SK-N-SH (cell line): ENCODE measurements around the gene CCM2. TPM values are rescaled to one million over a fixed set of nuclear protein-coding genes. Genes with fewer than 3 reads are reported as not detected.

Source experiments
- CTCF ChIA-PET: fragments of 300-600, 350-600 bp; formaldehyde crosslinking; extraction: SDS; loops from one replicate; lab custom pipeline; 2021; lab: Yijun Ruan, JAX
- POLR2A ChIA-PET: fragments of 350-600 bp; sonication (Branson Sonifier 250); formaldehyde crosslinking; extraction: SDS; loops from one replicate; lab custom pipeline; 2020; ENCODE audit warnings: antibody characterized with exemption, inconsistent platforms; lab: Yijun Ruan, JAX
- DNase-seq: peaks from one replicate; pipeline ENCODE4 v3.0.0; 2012
- H2AFZ ChIP-seq: fragments of 200-600 bp; sonication (generic); 2 replicates; pipeline ENCODE4 v1.8.1; 2016; ENCODE audit warnings: antibody characterized with exemption, mild to moderate bottlenecking, low read depth
- H3F3A ChIP-seq: fragments of 200-600 bp; sonication (generic); replicated peaks from 2 replicates; pipeline ENCODE3; 2016; ENCODE audit warnings: antibody characterized with exemption, mild to moderate bottlenecking; ENCODE audit not compliant: insufficient read depth
- H3K27ac ChIP-seq, 2 experiments: fragments of 200-500 bp in 1 of 2; fragments of 200-600 bp in 1 of 2; sonication (Bioruptor generic) in 1 of 2; sonication (generic), shearing (Covaris generic) in 1 of 2; 2 replicates each; pipeline versions ENCODE4 v1.5.1 to v1.6.1; 2014 to 2016; ENCODE audit warnings: low read depth in 2 of 2, inconsistent platforms in 1 of 2, low read length in 1 of 2, mild to moderate bottlenecking in 1 of 2, mixed read lengths in 1 of 2
- H3K27me3 ChIP-seq: fragments of 200-600 bp; sonication (generic), shearing (Covaris generic); 2 replicates; pipeline ENCODE4 v1.6.1; 2016; ENCODE audit warnings: mixed run types; ENCODE audit not compliant: insufficient read depth
- H3K36me3 ChIP-seq, 2 experiments: fragments of 200-500 bp in 1 of 2; fragments of 200-600 bp in 1 of 2; sonication (Bioruptor generic) in 1 of 2; sonication (generic) in 1 of 2; replicated peaks in 1 of 2; 2 replicates each; pipeline versions ENCODE3 to v1.5.1; 2014 to 2016; ENCODE audit warnings: low read length in 1 of 2, mild to moderate bottlenecking in 1 of 2; ENCODE audit not compliant: insufficient read depth in 2 of 2, control insufficient read depth in 1 of 2
- H3K4me1 ChIP-seq, 2 experiments: fragments of 200-500 bp in 1 of 2; fragments of 200-600 bp in 1 of 2; sonication (Bioruptor generic) in 1 of 2; sonication (generic), shearing (Covaris generic) in 1 of 2; 2 replicates each; pipeline versions ENCODE4 v1.5.1 to v1.6.1; 2014 to 2016; ENCODE audit warnings: low read depth in 1 of 2, low read length in 1 of 2, mixed run types in 1 of 2; ENCODE audit not compliant: insufficient read depth in 2 of 2, control insufficient read depth in 1 of 2
- H3K4me2 ChIP-seq: fragments of 200-600 bp; sonication (generic), shearing (Covaris generic); 2 replicates; pipeline ENCODE4 v1.6.1; 2017; ENCODE audit warnings: mixed run types
- H3K4me3 ChIP-seq, 2 experiments: fragments of 200-500 bp in 1 of 2; fragments of 200-600 bp in 1 of 2; sonication (Bioruptor generic) in 1 of 2; sonication (generic), shearing (Covaris generic) in 1 of 2; 2 replicates each; pipeline versions ENCODE4 v1.5.1 to v1.8.1; 2014 to 2016; ENCODE audit warnings: low read depth in 2 of 2, inconsistent platforms in 1 of 2, low read length in 1 of 2, mild to moderate bottlenecking in 1 of 2, mixed read lengths in 1 of 2, moderate library complexity in 1 of 2
- H3K79me2 ChIP-seq: fragments of 200-600 bp; sonication (generic); 2 replicates; pipeline ENCODE4 v1.8.1; 2017; ENCODE audit warnings: mild to moderate bottlenecking; ENCODE audit not compliant: insufficient read depth
- H3K9ac ChIP-seq: fragments of 200-600 bp; sonication (generic); 2 replicates; pipeline ENCODE4 v1.6.1; 2017; ENCODE audit warnings: mixed run types
- H3K9me2 ChIP-seq: fragments of 200-600 bp; sonication (generic); 2 replicates; pipeline ENCODE4 v1.6.1; 2017; ENCODE audit warnings: mixed run types
- H3K9me3 ChIP-seq: fragments of 200-600 bp; sonication (generic); 2 replicates; pipeline ENCODE4 v1.6.1; 2017; ENCODE audit warnings: mixed run types, mild to moderate bottlenecking, moderate library complexity
- H4K20me1 ChIP-seq: fragments of 200-600 bp; sonication (generic); 2 replicates; pipeline ENCODE4 v1.6.1; 2017; ENCODE audit warnings: mild to moderate bottlenecking, mixed run types; ENCODE audit not compliant: insufficient read depth
- ELF1 ChIP-seq: IDR thresholded peaks from 2 replicates; pipeline ENCODE4 v1.4.0; 2012
- FOXJ3 ChIP-seq: sonication (generic); formaldehyde crosslinking; IDR thresholded peaks from 2 replicates; pipeline ENCODE4 v1.5.1; 2020; ENCODE audit warnings: mild to moderate bottlenecking, missing genetic modification reagents
- FOXM1 ChIP-seq: IDR thresholded peaks from 2 replicates; pipeline ENCODE4 v1.4.0; 2012; ENCODE audit warnings: low read depth, mild to moderate bottlenecking
- GATA2 ChIP-seq: sonication (generic); formaldehyde crosslinking; IDR thresholded peaks from 2 replicates; pipeline ENCODE4 v1.5.0; 2020; ENCODE audit warnings: mild to moderate bottlenecking, missing genetic modification reagents
- JUND ChIP-seq: IDR thresholded peaks from 2 replicates; pipeline ENCODE4 v1.4.0; 2012
- MAX ChIP-seq: IDR thresholded peaks from 2 replicates; pipeline ENCODE4 v1.4.0; 2012; ENCODE audit warnings: low read depth
- MXI1 ChIP-seq: IDR thresholded peaks from 2 replicates; pipeline ENCODE4 v1.6.1; 2012; ENCODE audit warnings: mild to moderate bottlenecking, low read depth, low read length, improper control_type of control experiment
- NFIC ChIP-seq: IDR thresholded peaks from 2 replicates; pipeline ENCODE4 v1.4.0; 2012; ENCODE audit warnings: borderline replicate concordance
- NRF1 ChIP-seq: IDR thresholded peaks from 2 replicates; pipeline ENCODE4 v1.6.1; 2012; ENCODE audit warnings: low read depth, mild to moderate bottlenecking, low read length
- POLR2AphosphoS5 ChIP-seq: IDR thresholded peaks from 2 replicates; pipeline ENCODE4 v1.6.1; 2012; ENCODE audit warnings: low read depth, low read length
- RFX5 ChIP-seq: IDR thresholded peaks from 2 replicates; pipeline ENCODE4 v1.6.1; 2012; ENCODE audit warnings: mild to moderate bottlenecking, improper control_type of control experiment, low read length
- RXRA ChIP-seq: IDR thresholded peaks from 2 replicates; pipeline ENCODE4 v1.4.0; 2012; ENCODE audit warnings: low read depth, mild to moderate bottlenecking, borderline replicate concordance
- SIN3A ChIP-seq: IDR thresholded peaks from 2 replicates; pipeline ENCODE4 v1.6.1; 2012; ENCODE audit warnings: low read depth, mild to moderate bottlenecking, low read length, moderate library complexity, borderline replicate concordance
- TAF1 ChIP-seq: IDR thresholded peaks from 2 replicates; pipeline ENCODE4 v1.6.1; 2012; ENCODE audit warnings: low read depth, mild to moderate bottlenecking, low read length, moderate library complexity, borderline replicate concordance
- TCF12 ChIP-seq: IDR thresholded peaks from 2 replicates; pipeline ENCODE4 v1.4.0; 2012
- TEAD4 ChIP-seq: IDR thresholded peaks from 2 replicates; pipeline ENCODE4 v1.4.0; 2012; ENCODE audit warnings: mild to moderate bottlenecking, borderline replicate concordance; ENCODE audit not compliant: insufficient read depth
- YY1 ChIP-seq: IDR thresholded peaks from 2 replicates; pipeline ENCODE4 v1.4.0; 2012; ENCODE audit warnings: low read depth, mild to moderate bottlenecking
- WGBS: methylation state at CpG from one replicate; pipeline ENCODE4 v1.1.6; 2017; ENCODE audit warnings: low lambda C conversion rate; 5-methylcytosine and 5-hydroxymethylcytosine counted together
- polyA plus RNA-seq, 3 experiments: library from polyadenylated mRNA; depleted of rRNA; stranded (reverse); fragments of >200 nt; gene quantifications; 2 replicates each; pipeline ENCODE4 v1.2.3, GENCODE V29; 2012
- TF ChIP-seq, protein P1 (sequence below): IDR thresholded peaks from 2 replicates; pipeline ENCODE4 v1.4.0; 2012; ENCODE audit warnings: low read depth, borderline replicate concordance
- TF ChIP-seq, protein P2 (sequence below): IDR thresholded peaks from 2 replicates; pipeline ENCODE4; 2012
- TF ChIP-seq, protein P3 (sequence below): fragments of 150-350 bp; IDR thresholded peaks from 2 replicates; pipeline ENCODE4 v1.6.1; 2016; ENCODE audit warnings: mild to moderate bottlenecking, low read depth, low read length

Gene CCM2
- polyA plus RNA-seq, 1 of the 3 experiments (the other 2 are of a cell fraction), result 83.2 TPM

DNA sequence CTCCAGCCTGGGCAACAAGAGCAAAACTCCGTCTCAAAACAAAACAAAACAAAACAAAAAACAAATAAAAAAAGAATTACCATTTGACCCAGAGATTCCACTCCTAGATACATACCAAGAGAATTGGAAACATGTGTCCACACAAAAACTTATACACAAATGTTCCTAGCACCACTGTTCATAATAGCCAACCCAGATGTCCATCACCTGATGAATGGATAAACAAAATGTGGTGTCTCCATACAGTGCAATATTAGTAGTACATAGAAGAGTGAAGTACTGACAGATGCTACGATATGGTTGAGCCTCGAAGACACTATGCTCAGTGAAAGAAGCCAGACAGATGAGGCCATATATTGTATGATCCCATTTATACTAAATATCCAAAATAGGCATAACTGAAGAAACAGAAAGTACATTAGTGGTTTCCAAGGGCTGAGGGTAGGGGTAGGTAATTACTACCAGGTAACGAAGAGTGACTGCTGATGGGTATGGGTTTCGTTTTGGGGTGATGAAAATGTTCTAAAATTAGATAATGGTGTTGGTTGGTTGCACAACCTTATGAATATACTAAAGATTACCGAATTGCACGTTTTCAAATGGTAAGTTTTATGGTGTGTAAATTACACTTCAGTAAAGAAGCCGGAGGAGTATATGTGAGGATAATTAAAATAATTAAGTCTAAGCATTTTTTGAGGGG, 41.2 kb upstream of the CCM2 start:
- no peaks in the 10 kb centered on the region; the same call in 1 of the 2 replicates for H3K27me3 ChIP-seq
- H2AFZ ChIP-seq, result no peak overlapping the region
- H3K9ac ChIP-seq, result no peak overlapping the region
- H3K27ac ChIP-seq, result no peak overlapping the region
- H3K9me2 ChIP-seq, result no peaks in the 10 kb centered on the region
- WGBS, result 56% methylated on average over 8 of the region's 8 CpGs
- H3K4me2 ChIP-seq, result no peak overlapping the region
- no peaks in the 10 kb centered on the region for H3K9me3 ChIP-seq
- H3F3A ChIP-seq, result no peaks in the 10 kb centered on the region
- no peaks in the 10 kb centered on the region for H3K79me2 ChIP-seq
- ChIA-PET POLR2A (no interaction called here), CTCF (no interaction called here)
- H3K4me1 ChIP-seq, result no peaks in the 10 kb centered on the region; a peak in 1 of 4 replicates
- H4K20me1 ChIP-seq, result no peaks in the 10 kb centered on the region
- DNase-seq, result peak; percentile 17
- TF ChIP-seq, protein P1, sequence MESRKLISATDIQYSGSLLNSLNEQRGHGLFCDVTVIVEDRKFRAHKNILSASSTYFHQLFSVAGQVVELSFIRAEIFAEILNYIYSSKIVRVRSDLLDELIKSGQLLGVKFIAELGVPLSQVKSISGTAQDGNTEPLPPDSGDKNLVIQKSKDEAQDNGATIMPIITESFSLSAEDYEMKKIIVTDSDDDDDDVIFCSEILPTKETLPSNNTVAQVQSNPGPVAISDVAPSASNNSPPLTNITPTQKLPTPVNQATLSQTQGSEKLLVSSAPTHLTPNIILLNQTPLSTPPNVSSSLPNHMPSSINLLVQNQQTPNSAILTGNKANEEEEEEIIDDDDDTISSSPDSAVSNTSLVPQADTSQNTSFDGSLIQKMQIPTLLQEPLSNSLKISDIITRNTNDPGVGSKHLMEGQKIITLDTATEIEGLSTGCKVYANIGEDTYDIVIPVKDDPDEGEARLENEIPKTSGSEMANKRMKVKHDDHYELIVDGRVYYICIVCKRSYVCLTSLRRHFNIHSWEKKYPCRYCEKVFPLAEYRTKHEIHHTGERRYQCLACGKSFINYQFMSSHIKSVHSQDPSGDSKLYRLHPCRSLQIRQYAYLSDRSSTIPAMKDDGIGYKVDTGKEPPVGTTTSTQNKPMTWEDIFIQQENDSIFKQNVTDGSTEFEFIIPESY, result no peak
- TF ChIP-seq FOXM1 (no peak), MXI1 (no peak), TCF12 (no peak), MAX (no peak), GATA2 (no peak), POLR2AphosphoS5 (no peak), SIN3A (no peak), JUND (no peak), TAF1 (no peak), RXRA (no peak), RFX5 (no peak), ELF1 (no peak), NRF1 (no peak), YY1 (no peak), FOXJ3 (CRISPR knock-in tag) (no peak), NFIC (no peak), TEAD4 (no peak)
- TF ChIP-seq, protein P2, sequence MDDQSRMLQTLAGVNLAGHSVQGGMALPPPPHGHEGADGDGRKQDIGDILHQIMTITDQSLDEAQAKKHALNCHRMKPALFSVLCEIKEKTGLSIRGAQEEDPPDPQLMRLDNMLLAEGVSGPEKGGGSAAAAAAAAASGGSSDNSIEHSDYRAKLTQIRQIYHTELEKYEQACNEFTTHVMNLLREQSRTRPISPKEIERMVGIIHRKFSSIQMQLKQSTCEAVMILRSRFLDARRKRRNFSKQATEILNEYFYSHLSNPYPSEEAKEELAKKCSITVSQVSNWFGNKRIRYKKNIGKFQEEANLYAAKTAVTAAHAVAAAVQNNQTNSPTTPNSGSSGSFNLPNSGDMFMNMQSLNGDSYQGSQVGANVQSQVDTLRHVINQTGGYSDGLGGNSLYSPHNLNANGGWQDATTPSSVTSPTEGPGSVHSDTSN, result no peak
- TF ChIP-seq, protein P3, sequence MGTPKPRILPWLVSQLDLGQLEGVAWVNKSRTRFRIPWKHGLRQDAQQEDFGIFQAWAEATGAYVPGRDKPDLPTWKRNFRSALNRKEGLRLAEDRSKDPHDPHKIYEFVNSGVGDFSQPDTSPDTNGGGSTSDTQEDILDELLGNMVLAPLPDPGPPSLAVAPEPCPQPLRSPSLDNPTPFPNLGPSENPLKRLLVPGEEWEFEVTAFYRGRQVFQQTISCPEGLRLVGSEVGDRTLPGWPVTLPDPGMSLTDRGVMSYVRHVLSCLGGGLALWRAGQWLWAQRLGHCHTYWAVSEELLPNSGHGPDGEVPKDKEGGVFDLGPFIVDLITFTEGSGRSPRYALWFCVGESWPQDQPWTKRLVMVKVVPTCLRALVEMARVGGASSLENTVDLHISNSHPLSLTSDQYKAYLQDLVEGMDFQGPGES, result no peak
- H3K4me3 ChIP-seq, result no peak overlapping the region
- no peaks in the 10 kb centered on the region for H3K36me3 ChIP-seq
